GM19328 (cell line): ENCODE measurements around the gene SMIM45.

ENCODE experiments used
- ATAC-seq: cut with Tn5 transposase; IDR thresholded peaks from one replicate; pipeline ENCODE4 v1.9.1; 2021; ENCODE audit warnings: mild to moderate bottlenecking, moderate library complexity; ENCODE audit not compliant: unreplicated experiment

Gene SMIM45

GRCh38 chr22:41915035-41915785, 36.7 kb upstream of the SMIM45 start, which contains the start of gene SHISA8:
Gene SHISA8 (minus strand): TSS chr22:41915074. CDS start chr22:41914667, 407 bp downstream.
- no peak for ATAC-seq

DNA sequence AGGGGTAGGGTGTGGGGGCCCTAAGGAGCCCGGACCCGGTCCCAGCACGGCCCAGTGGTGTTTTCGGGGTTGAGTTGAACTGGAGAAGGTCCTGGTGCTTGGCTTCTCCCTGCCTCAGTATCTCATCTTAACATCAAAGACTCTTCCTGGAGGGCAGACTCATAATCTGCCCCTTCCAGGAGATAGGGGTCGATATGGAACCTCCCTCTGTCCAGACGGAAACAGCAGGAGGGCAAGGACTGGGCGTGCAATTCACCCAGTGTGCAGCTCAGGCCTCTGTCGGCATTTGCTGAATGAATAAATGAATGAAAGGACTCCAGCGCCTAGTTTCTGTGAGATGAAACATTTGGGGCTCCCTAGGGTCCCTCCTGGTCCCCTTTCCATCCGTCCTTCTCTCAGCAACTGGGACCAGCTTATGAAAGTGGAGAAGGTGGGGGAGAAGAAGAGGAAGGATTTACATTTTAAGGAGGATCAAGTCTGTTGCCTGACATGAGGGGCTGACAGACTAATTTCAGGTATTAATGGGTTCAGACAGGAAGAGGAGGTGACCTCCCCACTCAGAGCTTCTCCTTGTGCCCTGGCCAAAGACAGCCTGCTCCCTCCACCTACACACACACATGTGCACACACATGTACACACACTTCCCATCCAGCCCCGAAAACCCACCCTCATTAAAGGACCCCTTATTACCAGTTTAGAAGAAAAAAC, 36.0 kb upstream of the SMIM45 start:
- no peak for ATAC-seq

- ATAC-seq = no peak
Observed at GRCh38 chr22:41916745-41917358, 35.1 kb upstream of the SMIM45 start.

- ATAC-seq = no peak
Observed at GRCh38 chr22:41917375-41917902, 34.5 kb upstream of the SMIM45 start.

DNA sequence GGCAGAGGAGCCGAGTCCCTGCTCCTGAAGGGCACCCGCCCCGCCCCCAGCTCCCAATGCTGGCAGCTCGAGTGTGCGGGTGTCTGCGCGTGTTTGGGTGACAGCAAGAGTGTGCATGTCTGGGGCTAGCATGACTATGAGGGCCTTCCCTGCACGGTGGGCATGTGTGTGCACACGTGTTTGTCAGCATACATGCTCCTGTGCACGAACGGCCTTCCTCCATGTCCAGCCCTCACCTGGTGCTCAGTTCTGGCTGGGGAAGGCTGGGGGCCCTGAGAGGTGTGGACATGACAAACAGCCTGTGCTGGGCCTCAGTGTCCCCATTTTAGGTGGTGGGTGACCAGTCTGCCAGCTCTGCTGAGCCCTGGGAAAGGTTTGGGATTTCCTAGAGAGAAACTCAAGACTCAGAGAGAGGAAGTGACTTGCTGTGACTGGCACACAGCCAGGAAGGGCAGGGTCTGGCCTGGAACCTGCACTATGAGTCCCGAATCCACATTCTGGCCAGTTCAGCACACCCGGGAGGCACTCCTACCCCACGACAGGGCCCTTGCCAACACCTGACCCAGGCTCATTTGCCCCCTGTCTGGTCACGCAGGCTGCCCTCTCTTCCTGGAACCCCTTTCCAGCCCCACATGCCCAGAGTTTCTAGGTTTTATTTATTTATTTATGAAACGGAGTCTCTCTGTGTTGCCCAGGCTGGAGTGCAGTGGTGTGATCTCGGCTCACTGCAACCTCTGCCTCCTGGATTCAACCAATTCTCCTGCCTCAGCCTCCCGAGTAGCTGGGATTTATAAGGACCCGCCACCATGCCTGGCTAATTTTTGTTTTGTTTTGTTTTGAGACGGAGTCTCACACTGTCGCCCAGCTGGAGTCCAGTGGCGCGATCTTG, 33.8 kb upstream of the SMIM45 start:
- no peak for ATAC-seq

GRCh38 chr22:41919357-41920224, 32.4 kb upstream of the SMIM45 start:
- ATAC-seq = peak; percentile 45

DNA sequence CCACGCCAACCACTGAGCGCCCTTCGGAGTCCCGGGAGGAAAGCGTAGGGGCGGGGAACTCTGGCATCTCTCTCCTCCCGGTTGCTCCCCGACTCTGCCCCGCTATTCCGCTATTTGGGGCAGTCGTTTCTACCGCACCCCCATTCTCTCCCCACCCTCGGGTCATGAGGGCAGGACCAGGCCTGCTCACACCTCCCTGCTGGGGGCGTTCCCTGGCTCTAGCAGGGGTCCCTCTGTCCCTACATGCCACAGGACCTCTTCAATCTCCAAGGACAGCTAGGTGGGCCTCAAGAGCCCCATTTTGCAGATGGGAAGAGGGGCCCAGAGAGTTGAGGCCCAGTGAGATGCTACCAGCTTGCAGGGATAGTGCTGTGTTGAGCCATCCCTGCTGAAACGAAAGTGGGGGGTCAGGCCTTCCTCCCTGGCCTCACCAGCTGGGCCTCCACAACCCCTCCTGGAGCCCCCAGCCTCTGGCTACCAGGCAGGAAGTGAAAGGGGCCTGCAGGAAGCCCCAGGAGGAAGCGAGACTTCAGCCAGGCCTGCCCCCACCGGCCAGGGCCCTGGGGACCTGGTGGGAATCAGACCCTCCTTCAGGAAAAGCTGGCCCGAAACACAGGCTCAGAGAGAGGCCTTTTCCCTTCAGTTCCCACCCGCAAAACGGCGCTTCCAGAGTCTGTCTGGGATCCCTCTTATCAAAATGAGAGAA, 31.5 kb upstream of the SMIM45 start:
- no peak for ATAC-seq

DNA sequence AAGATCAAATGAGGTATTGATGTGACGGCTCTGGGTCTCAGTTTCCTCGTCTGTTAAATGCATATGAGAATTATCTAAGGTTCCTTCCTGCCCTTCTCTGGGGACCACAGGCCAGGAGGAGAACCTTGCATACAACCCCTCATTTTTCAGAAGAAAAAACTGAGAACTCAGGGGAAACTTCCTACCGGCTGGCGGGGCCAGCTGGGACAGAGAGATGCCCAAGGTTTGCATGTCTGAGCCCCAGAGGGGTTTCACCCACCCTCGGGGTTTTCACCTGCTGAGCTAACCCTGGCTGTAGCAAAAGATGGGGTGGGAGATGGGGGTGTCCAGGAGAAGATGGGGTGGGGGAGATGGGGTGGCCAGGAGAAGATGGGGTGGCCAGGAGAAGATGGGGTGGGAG, 29.6 kb upstream of the SMIM45 start:
- no peak for ATAC-seq

DNA sequence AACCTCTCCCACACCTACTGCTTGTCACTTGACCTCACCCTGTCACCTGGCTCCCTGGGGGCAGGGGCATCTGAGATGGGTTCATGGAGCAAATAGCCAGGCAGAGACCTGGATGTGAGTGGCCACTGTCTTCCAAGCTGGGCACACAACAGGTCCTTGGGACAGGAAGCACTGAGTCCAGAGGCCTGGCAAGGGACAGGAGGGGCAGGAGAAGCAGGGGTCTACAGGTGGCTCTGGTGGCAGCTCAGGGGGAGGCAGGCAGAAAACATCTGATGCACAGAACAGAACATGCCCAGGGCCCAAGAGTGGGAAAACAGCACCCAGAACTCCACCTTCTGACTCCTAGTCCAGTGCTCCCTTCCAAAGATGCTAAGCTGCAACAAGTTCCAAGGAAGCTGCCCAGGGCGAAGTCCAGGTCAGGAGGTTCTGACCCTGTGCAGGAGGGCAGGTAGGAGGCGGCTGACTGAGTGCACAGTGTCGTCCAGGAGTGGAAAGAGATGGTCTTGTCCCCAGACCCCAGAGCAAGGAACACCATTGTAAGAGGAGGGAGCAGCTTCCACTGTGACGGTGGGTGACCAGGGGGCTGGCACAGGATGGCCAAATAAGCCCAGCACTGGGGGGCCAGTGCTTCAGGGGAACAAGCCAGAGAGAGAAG, 28.9 kb upstream of the SMIM45 start:
- ATAC-seq = no peak

- ATAC-seq = no peak
Observed at GRCh38 chr22:41923595-41924276, 28.2 kb upstream of the SMIM45 start.

- ATAC-seq = peak; percentile 38
Observed at GRCh38 chr22:41925783-41926460, 26.0 kb upstream of the SMIM45 start.

DNA sequence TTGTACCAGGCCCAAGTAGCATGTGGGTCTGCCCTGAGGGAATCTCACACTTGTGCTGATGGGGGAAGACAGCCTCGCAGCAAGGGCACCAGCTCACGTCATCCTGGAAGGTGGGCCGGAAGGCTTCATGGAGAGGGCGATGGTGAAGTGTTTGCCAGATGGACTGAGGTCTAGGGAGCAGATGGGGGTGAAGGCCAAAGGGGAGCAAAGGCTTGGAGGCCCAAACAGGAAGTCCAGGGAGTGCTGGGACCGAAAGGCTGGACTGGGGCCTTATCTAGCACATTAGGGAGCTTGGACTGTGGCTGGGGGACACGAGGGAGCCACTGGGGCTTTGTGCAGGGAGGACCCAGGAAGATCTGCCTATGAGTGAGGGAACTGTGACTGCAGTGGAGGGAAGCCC, 24.1 kb upstream of the SMIM45 start:
- ATAC-seq = no peak

DNA sequence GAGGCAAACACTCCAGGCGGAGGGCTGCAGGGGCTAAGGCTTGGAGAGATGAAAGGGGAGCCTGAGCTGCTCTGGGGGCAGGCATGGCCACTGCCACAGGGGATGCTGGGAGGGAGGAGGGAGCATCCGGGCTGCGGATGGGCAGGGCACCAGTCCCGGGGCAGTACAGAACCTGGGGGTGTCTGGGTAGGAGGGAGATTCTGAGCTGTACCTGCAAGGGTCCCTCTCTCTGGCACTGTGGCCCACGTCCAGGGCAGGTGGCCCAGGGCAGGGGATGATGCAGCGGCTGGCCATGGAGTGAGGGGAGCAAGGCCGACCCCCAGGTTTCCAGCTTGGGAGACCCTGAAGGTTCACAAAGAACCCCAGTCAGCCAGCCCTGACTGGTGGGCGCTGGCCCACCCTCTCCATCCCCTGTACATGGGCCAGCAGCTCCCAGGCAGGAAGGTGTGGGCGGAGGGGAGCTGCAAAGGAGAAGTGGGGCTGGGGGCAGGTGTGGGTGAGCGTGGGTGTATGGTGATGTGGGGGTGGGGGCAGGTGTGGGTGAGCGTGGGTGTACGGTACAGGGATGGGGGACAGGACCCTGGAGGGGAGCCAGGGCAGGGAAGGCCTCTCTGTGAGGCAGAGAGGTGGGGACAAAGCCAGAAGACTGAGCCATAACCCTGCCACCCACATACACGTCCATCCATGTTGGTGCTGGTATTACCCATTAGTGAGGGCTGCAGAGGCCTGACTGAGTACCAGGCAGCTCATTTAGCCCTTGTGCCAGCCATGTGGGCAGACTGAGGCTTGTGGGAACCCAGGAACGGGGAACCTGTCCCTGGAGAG, 23.1 kb upstream of the SMIM45 start:
- ATAC-seq = no peak

DNA sequence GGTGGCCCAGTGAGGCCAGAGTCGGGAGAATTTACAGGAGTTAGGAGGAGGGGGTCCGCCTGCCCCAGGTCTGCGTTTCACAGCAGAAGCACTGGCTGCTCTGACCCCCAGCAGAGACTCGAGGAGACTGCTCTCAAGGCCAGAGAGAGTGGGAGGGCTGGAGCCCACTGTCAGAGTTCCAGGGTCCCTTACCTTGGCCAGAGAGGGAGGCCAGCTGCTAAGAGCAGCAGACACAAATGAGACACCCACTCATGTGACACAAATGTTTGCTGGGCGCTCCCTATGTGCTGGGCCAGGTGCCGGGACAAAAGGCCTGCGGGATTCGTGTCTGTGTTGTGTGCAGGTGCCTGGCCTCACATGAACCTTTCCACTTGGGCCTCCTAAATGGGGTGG, 22.5 kb upstream of the SMIM45 start:
- ATAC-seq = no peak

DNA sequence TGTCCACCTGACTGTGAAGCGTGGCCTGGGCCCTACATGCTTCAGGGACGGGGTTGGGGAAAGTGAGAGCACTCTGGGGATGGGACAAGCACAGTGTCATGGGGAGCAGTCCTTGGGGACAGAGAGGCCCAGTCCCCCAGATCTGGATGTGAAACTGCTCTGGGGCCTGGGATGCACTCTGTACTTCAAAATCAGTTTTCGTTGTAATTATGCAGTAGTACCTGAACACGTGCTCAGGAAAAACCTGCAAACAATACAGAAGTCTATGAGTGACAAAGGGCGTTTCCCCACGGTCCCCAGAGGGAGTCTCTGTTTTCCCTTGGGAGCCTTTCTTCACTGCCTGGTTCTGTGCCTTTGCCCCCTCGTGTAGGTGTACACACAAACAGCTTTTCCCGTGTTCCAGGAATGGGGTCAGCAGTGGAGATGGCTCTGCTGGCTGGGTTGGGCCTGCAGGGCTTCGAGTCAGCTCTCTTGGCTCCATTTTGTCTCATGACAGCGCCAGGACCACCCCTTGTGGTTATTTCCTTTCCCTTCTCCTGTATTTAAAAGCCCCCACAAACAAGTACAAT, 20.2 kb upstream of the SMIM45 start:
- ATAC-seq = no peak

DNA sequence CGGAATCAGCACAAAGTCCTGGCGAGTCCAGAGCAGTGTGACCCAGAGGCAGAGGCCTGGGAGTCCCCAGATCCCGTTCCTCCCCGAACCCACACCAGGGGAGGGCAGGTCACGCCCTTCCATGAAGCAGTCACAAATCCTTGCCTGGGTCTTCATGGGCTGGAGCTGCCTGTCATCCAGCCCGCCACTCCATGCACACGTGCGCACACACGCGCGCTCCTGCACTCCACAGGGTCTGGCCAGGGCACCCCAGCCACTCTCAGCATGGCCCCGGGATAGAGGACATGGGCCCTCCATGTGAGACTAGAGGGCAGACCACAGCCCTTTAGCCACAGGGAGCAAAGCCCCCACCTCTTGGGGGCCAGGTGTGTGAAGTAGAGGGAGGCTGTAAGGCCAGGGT, 19.6 kb upstream of the SMIM45 start:
- ATAC-seq = no peak
